ENCODE measurements around the gene WDR88. TPM values are rescaled to one million over a fixed set of nuclear protein-coding genes. Genes with fewer than 3 reads are reported as not detected.
"Not testable (repeated sequence)": the region's sequence is repeated elsewhere in the genome, so short reads cannot be mapped to it uniquely, and the experiment has no call there.

WDR88 gene
- total RNA-seq, 3 donors from 2014 or later: not detected

DNA sequence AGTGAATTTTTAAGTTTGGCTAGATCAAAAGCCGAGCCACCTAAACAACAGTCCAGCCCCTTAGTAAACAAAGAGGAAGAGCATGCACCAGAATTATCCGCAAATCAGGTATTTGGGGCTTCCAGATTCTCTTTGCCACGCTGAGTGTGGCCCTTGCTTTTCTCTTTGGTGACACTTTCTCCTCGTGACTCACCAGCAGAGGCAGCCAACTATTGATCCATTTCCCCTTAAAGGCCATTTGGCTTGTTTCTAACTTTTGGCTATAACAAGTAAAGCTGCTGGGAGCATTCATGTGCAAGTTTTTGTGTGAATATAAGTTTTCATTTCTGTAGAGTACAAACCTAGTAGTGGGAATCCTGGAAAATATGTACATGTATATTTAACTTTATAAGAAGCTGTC, 17.6 kb upstream of the WDR88 start:
- DNase-seq: no peak
- no peak overlapping the region for H3K4me3 Mint-ChIP-seq
- ATAC-seq: no peak
- H3K4me1 Mint-ChIP-seq (ENCODE audit: low read depth): no peaks in the 10 kb centered on the region
- peaks cover 49% of the 10 kb centered on the region for H3K36me3 Mint-ChIP-seq (ENCODE audit: insufficient read depth)
- H3K9me3 Mint-ChIP-seq: no peaks in the 10 kb centered on the region
- no peaks in the 10 kb centered on the region for H3K27me3 Mint-ChIP-seq (ENCODE audit: low read depth)

DNA sequence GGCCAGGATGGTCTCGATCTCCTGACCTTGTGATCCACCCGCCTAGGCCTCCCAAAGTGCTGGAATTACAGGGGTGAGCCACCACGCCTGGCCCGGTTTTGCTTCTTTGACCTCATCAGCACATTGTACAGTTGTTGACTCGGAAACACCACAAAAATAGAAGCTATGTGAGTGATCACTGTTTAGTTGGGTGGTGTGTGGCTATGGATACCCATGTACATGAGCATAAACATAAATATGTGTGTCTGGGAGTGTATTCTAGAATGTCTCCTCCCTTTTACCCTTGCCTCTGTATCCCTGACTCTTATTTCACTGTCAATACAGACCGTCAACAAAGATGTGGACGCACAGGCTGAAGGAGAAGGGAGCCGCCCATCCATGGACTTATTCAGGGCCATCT, 14.4 kb upstream of the WDR88 start:
- peaks cover 32% of the 10 kb centered on the region for H3K36me3 Mint-ChIP-seq (ENCODE audit: insufficient read depth)
- no peaks in the 10 kb centered on the region for H3K9me3 Mint-ChIP-seq
- no peak for ATAC-seq
- no peak overlapping the region for H3K4me3 Mint-ChIP-seq
- DNase-seq: no peak
- H3K27me3 Mint-ChIP-seq (ENCODE audit: low read depth): no peaks in the 10 kb centered on the region
- no peaks in the 10 kb centered on the region for H3K4me1 Mint-ChIP-seq (ENCODE audit: low read depth)

DNA sequence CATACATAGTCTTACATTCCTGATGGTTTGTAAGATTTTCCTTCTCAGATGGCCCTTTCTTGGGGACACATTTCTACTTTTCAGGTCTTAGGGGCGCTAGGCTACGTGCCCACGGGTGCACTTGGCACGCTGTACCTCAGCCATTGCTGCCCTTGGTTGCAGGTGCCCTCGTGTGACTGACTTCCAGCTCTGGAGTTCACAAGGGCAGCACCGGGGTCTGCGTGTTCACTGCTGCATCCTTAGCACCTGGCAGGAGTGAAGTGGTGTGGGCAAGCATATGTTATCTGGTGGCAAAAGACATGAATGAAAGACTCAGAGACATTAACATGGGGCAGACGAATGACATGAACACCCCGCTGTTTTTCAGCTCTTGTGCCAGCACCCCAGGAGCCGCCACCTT, 13.3 kb upstream of the WDR88 start:
- no peak for ATAC-seq
- Mint-ChIP-seq H3K9me3 (no peaks in the 10 kb centered on the region), H3K36me3 (ENCODE audit: insufficient read depth) (peaks cover 32% of the 10 kb centered on the region), H3K4me1 (ENCODE audit: low read depth) (no peaks in the 10 kb centered on the region), H3K27me3 (ENCODE audit: low read depth) (no peaks in the 10 kb centered on the region), H3K4me3 (no peak overlapping the region)
- DNase-seq: no peak

DNA sequence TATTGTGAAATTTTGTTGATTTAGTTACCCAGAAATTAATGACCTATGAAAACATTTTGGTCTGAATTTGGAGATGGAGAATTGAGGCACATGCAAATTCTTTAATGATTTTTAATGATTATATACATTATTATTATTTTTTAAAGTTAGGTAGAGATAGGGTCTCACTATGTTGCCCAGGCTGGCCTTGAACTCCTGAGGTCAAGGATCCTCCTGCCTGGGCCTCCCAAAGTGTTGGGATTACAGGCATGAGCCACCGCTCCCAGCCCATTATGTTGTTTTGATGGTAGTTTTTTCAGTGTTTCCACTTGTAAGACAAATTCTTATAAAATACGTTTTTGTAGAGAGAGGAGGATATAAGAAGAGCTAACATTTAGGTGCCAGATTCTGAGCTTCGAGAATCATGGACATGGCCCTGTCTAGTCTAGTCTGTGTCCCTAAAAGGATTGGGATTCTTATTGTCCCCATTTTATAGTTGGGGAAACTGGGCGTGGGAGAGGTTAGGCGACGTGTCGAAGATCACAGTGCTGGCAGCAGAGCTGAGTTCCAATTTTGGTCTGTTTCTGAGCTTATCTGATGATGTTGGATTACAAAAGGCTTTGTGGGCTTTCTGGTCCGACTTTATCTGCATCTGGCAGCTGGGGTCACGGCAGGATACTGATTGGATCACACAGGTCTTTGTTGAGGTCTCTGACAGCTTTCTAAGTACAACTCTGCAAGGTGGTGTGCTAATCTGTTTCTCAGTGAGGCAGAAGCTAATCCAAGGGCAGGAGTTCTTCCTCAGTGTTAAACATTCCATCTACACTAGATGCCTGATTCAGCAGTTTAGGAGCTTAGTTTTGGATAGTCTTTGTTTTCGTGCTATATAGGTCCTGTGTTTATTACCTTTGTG, 7.5 kb upstream of the WDR88 start:
- peaks cover 1% of the 10 kb centered on the region for H3K4me1 Mint-ChIP-seq (ENCODE audit: low read depth)
- no peaks in the 10 kb centered on the region for H3K27me3 Mint-ChIP-seq (ENCODE audit: low read depth)
- no peak overlapping the region for H3K4me3 Mint-ChIP-seq
- H3K9me3 Mint-ChIP-seq: no peaks in the 10 kb centered on the region
- H3K36me3 Mint-ChIP-seq (ENCODE audit: insufficient read depth): peaks cover 14% of the 10 kb centered on the region
- no peak for ATAC-seq
- no peak for DNase-seq

DNA sequence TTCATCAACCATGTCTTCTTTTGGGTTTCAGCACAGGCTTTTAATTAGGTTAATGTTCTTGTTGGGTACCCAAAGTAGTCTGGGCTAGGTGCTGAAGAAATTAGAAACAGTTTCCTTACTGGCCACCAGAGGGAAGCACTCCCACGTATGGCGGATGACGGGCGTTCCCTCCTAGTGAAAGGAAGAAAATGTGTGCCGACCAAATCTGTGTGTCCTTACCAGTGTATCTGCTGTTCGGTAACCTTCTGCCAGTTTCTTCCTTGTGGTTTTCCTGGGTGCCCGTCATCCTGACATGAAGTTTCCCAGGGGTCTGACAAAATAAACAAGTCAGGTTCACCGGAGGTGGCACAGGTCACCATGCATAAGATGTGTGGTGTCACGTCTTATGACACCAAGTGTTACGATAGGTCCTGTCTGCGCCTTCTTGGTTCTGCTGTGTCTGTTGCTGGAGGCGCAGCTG, 6.0 kb upstream of the WDR88 start:
- peaks cover 1% of the 10 kb centered on the region for H3K4me1 Mint-ChIP-seq (ENCODE audit: low read depth)
- no peak overlapping the region for H3K4me3 Mint-ChIP-seq
- H3K27me3 Mint-ChIP-seq (ENCODE audit: low read depth): no peaks in the 10 kb centered on the region
- DNase-seq (peak; percentile 44), ATAC-seq (peak; percentile 82 to 84)
- H3K9me3 Mint-ChIP-seq: no peaks in the 10 kb centered on the region
- H3K36me3 Mint-ChIP-seq (ENCODE audit: insufficient read depth): peaks cover 28% of the 10 kb centered on the region

DNA sequence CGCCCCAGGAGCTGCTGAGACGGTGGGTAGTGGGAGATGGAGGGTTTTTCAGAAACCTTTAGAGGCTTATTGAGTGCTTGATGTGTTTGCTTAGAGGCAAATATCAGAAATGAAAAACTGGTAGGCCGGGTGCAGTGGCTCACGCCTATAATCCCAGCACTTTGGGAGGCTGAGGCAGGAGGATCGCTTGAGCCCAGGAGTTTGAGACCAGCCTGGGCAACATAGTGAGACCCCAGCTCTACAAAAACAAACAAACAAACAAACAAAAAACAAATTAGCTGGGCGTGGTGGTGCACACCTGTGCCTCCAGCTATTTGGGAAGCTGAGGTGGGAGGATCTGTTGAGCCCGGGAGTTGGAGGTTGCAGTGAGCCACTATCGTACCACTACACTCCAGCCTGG, 5.2 kb upstream of the WDR88 start:
- H3K4me1 Mint-ChIP-seq (ENCODE audit: low read depth); ATAC-seq; DNase-seq; H3K9me3 Mint-ChIP-seq; H3K27me3 Mint-ChIP-seq (ENCODE audit: low read depth); H3K4me3 Mint-ChIP-seq: not testable (repeated sequence)
- H3K36me3 Mint-ChIP-seq (ENCODE audit: insufficient read depth): peaks cover 26% of the 10 kb centered on the region

DNA sequence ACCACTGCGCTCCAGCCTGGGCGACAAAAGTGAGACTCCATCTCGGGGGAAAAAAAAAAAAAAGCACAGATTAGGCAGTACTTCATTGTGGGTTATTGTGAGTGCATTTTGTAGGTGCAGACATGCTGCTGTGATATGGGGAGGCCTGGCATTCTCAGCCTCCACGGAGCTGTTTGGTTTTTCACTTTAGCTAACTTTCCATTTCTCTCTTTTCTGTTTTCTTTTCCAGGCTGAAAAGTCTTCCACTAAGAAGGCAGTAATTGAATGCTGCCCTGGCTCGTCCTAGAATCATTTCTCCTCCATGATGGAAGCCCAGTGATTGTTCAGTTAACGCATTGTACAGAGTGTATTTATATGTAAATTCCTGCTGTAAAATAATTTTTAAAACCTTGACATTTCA, 2.0 kb upstream of the WDR88 start:
- ATAC-seq: no peak
- peaks cover 1% of the 10 kb centered on the region for H3K4me1 Mint-ChIP-seq (ENCODE audit: low read depth)
- no peaks in the 10 kb centered on the region for H3K27me3 Mint-ChIP-seq (ENCODE audit: low read depth)
- no peak overlapping the region for H3K4me3 Mint-ChIP-seq
- no peak for DNase-seq
- no peaks in the 10 kb centered on the region for H3K9me3 Mint-ChIP-seq
- peaks cover 23% of the 10 kb centered on the region for H3K36me3 Mint-ChIP-seq (ENCODE audit: insufficient read depth)

DNA sequence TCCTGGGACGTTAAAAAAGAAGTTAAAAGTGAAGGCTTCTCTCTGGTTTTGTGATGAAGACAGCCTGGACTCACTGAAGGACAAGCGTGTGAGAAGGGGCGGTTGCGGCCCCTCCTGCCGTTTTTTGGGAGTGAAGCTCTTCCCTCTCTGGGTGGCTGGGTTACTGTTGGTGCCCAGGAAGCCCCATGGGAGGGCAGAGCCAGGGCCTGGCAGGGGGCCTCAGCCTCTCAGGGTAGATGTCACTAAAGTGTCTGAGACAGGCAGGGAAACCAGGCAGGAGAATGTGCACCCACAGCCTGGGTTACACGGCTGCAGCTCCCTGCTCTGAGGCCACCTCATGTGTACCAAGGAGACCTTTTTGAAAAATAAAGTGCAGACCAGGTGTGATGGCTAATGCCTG, 1.5 kb upstream of the WDR88 start:
- peaks cover 5% of the 10 kb centered on the region for H3K4me1 Mint-ChIP-seq (ENCODE audit: low read depth)
- peaks cover 21% of the 10 kb centered on the region for H3K36me3 Mint-ChIP-seq (ENCODE audit: insufficient read depth)
- no peak for ATAC-seq
- H3K4me3 Mint-ChIP-seq: no peak overlapping the region
- no peak for DNase-seq
- H3K27me3 Mint-ChIP-seq (ENCODE audit: low read depth): peaks cover 2% of the 10 kb centered on the region
- H3K9me3 Mint-ChIP-seq: no peaks in the 10 kb centered on the region

DNA sequence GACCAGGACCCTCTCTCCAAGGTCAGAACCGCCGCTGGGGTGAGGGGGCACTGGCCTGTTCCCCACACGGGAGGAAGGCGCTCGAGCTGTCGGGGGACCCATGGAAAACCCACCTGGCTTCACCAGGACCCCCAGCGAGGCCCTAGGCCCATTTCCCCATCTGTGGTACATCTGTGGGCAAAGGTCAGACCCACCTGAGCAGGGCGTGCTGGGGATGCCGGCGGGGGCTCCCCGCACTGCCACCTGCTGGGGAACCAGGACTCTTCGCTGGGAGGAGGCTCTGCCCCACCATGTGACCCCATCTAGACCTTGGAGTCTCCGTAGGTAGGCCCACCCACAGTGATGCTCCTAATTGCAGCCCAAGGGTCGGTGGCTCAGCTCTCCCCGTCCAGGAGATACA, 511 bp downstream of the WDR88 start:
- peaks cover 17% of the 10 kb centered on the region for H3K36me3 Mint-ChIP-seq (ENCODE audit: insufficient read depth)
- H3K4me1 Mint-ChIP-seq (ENCODE audit: low read depth): peaks cover 4% of the 10 kb centered on the region
- H3K27me3 Mint-ChIP-seq (ENCODE audit: low read depth): peaks cover 2% of the 10 kb centered on the region
- no peak for ATAC-seq
- H3K9me3 Mint-ChIP-seq: no peaks in the 10 kb centered on the region
- no peak overlapping the region for H3K4me3 Mint-ChIP-seq
- DNase-seq: no peak

DNA sequence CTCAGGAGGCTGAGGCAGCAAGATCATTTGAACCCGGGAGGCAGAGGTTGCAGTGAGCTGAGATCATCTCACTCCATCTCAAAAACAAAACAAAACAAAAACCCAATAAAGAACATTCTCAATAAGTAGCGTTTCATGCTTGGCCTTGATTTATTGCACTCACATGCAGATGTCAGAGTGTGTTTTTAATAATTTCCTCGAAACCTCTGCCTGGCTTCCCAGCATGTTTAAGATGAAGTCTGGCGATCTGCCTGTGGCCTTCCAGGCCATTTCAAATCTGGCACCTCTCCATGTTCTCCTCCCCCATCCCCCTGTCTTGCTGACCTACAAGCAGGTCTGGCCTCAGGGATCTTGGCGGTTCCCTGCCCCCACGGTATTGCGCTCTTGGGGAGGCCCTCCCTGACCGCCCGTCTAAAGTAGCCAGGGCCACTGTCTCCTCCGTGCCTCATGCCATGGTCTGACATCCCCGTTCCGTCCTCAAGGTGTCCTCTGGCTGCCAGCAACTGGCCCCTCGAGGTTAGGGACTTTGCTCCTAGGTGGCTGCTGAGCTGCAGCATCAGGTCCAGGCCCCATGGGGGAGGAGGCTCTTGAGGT, 1.6 kb downstream of the WDR88 start:
- Mint-ChIP-seq H3K27me3 (ENCODE audit: low read depth) (peaks cover 2% of the 10 kb centered on the region), H3K4me3 (no peak overlapping the region), H3K4me1 (ENCODE audit: low read depth) (peaks cover 4% of the 10 kb centered on the region), H3K36me3 (ENCODE audit: insufficient read depth) (peaks cover 17% of the 10 kb centered on the region), H3K9me3 (no peaks in the 10 kb centered on the region)
- DNase-seq (no peak), ATAC-seq (no peak)

DNA sequence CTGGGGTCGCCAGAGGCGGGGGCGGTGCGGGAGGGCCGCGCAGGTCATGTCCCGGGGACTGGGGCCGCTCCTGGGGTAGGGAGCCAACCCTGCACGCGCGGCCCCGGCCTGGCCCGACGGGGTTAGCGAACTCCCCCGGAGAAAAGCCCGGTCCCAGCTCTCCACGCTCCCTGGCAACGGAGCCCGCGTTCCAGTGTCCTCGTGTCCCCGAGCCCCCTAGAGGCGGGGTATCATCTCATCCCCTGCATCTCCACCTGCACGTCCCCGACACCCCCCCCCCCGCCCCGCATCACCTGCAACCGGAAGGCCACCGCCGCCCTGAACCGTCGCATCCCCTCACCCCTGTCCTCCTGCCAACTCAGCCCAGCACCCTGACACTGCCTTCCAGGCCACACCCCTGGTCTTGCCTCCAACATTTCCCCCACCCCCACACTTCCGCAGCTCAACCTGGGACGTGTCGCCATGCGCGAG, 2.7 kb downstream of the WDR88 start:
- H3K4me3 Mint-ChIP-seq: no peak overlapping the region
- H3K27me3 Mint-ChIP-seq (ENCODE audit: low read depth): peaks cover 2% of the 10 kb centered on the region
- no peaks in the 10 kb centered on the region for H3K9me3 Mint-ChIP-seq
- H3K4me1 Mint-ChIP-seq (ENCODE audit: low read depth): peaks cover 4% of the 10 kb centered on the region
- peak; percentile 49 for DNase-seq
- ATAC-seq: peak; percentile 82 to 88
- H3K36me3 Mint-ChIP-seq (ENCODE audit: insufficient read depth): peaks cover 12% of the 10 kb centered on the region

DNA sequence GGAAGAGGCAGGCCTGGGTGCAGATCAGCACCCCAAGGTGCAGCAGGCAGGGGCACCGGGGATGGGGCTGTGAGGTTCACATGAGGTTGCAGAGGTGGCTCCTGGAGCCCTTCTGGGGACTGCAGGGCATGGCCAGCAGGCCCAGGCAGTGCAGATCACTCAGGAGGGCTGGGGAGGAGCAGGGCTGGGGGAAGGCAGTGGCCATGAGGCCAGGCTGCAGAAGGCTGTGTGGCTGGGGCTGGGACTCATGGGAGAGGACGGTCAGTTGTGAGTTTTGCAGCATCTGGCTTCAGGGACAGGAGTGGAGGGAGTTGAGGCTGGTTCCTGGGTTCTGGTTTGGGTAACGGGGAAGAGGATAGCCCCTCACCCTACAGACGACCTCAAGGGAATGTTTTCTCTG, 7.3 kb downstream of the WDR88 start:
- no peak for ATAC-seq
- H3K9me3 Mint-ChIP-seq: no peaks in the 10 kb centered on the region

DNA sequence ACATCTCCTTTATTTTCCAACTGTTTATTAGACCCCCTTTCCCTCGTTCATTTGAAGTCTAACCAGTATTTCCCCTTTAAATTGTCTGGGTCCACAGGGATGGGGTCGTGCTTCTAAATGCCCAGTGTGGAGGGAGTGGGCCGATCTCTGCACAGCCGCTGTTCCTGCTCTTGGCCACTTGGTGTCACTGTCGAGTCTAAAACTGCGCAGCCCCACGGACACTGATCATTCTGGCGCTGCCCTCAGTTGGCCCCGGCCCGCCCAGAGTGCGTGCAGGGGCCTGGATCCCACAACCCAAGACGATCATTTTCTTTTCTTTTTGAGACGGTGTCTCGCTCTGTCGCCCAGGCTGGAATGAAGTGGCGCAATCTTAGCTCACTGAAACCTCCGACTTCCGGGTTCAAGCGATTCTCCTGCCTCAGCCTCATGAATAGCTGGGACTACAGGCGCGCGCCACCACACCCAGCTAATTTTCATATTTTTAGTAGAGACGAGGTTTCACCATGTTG, 12.0 kb downstream of the WDR88 start:
- H3K27me3 Mint-ChIP-seq (ENCODE audit: low read depth): peaks cover 6% of the 10 kb centered on the region
- H3K9me3 Mint-ChIP-seq: no peaks in the 10 kb centered on the region
- DNase-seq (peak; percentile 53), ATAC-seq (peak; percentile 99 to 100)
- peaks cover 3% of the 10 kb centered on the region for H3K4me1 Mint-ChIP-seq (ENCODE audit: low read depth)
- H3K36me3 Mint-ChIP-seq (ENCODE audit: insufficient read depth): no peaks in the 10 kb centered on the region
- no peak overlapping the region for H3K4me3 Mint-ChIP-seq

More for the DNA sequence above, 7.3 kb downstream of the WDR88 start:
- H3K4me1 Mint-ChIP-seq (ENCODE audit: low read depth): peaks cover 7% of the 10 kb centered on the region
- no peak overlapping the region for H3K4me3 Mint-ChIP-seq
- H3K27me3 Mint-ChIP-seq (ENCODE audit: low read depth): peaks cover 8% of the 10 kb centered on the region
- no peaks in the 10 kb centered on the region for H3K36me3 Mint-ChIP-seq (ENCODE audit: insufficient read depth)
- no peak for DNase-seq

DNA sequence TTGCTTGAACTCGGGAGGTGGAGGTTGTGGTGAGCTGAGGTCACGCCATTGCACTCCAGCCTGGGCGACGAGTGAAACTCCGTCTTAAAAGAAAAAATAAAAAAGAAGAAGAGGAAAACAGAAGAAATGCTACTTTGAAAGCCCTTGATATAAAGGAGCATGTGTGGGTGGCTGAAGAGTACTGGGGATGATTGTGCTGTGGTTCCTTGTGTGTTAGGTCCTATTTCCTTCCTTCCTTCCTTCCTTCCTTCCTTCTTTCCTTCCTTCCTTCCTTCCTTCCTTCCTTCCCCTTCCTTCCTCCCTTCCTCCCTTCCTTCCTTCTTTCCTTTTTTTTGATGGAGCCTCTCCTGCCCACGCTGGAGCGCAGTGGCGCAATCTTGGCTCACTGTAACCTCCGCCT, 14.3 kb downstream of the WDR88 start:
- Mint-ChIP-seq H3K9me3 (no peaks in the 10 kb centered on the region), H3K4me1 (ENCODE audit: low read depth) (peaks cover 3% of the 10 kb centered on the region), H3K36me3 (ENCODE audit: insufficient read depth) (no peaks in the 10 kb centered on the region), H3K4me3 (no peak overlapping the region), H3K27me3 (ENCODE audit: low read depth) (peaks cover 6% of the 10 kb centered on the region)
- DNase-seq: no peak
- ATAC-seq: no peak

DNA sequence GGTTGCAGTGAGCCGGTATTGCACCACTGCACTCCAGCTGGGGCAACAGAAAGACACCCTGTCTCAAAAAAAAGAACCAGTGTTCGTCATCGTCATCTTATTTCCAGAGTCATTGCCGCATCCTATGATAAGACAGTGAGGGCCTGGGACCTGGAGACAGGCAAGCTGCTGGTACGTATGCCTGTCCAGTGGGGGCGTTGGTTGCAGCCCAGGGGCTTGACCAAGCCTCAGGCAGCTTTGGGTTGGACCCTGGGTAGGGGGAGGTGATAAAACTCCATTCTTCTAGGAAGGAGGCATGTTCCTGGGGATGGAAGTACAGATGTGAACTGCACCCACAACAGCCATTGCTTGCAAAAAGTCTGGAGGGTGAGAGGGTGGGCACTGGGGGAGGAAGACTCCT, 15.6 kb downstream of the WDR88 start:
- ATAC-seq (no peak), DNase-seq (no peak)
- Mint-ChIP-seq H3K4me3 (no peak overlapping the region), H3K27me3 (ENCODE audit: low read depth) (no peaks in the 10 kb centered on the region), H3K4me1 (ENCODE audit: low read depth) (peaks cover 3% of the 10 kb centered on the region), H3K36me3 (ENCODE audit: insufficient read depth) (no peaks in the 10 kb centered on the region), H3K9me3 (no peaks in the 10 kb centered on the region)
